B cell (primary cell): Measurements from ENCODE around the gene SPOCK1. TPM values are rescaled to one million over a fixed set of nuclear protein-coding genes. Genes with fewer than 3 reads are reported as not detected.

Source experiments
- ATAC-seq: fragments of 200-7000 bp; cut with Tn5 transposase; one replicate; pipeline ENCODE4 v1.10.0; 2021; ENCODE audit warnings: low read depth, mild to moderate bottlenecking, moderate number of reproducible peaks, moderate library complexity
- CTCF ChIA-PET: fragments of 350-600 bp; sonication (Branson Sonifier 250); formaldehyde crosslinking; loops from one replicate; lab custom pipeline; 2021; ENCODE audit warnings: antibody characterized with exemption, inconsistent platforms; lab: Charles Lee
- POLR2A ChIA-PET: fragments of 350-600 bp; sonication (Branson Sonifier 250); formaldehyde crosslinking; loops from one replicate; lab custom pipeline; 2021; ENCODE audit warnings: antibody characterized with exemption; lab: Charles Lee
- DNase-seq: peaks from one replicate; pipeline ENCODE4 v3.0.0; 2013
- H2AFZ ChIP-seq: 2 replicates; pipeline ENCODE4 v1.6.1; 2012; ENCODE audit warnings: mild to moderate bottlenecking, low read depth, low read length; ENCODE audit not compliant: insufficient read depth, poor library complexity, severe bottlenecking
- H3K27ac ChIP-seq, 2 donors: 1 replicate in 1 of 2; 2 replicates in 1 of 2; pipeline ENCODE4 v1.5.1; 2012 to 2013; ENCODE audit warnings: low read length in 2 of 2, mild to moderate bottlenecking in 2 of 2, moderate library complexity in 1 of 2
- H3K27me3 ChIP-seq, 4 experiments: fragments of 200-600 bp in 1 of 4; sonication (generic) in 1 of 4; replicated peaks in 1 of 4; 1 replicate in 2 of 4; 2 replicates in 2 of 4; pipeline versions ENCODE4 v1.6.1 to v1.7.0; 2013 to 2016; ENCODE audit warnings: low read length in 3 of 4, mild to moderate bottlenecking in 2 of 4, mixed read lengths in 1 of 4, moderate library complexity in 1 of 4; ENCODE audit not compliant: insufficient read depth in 4 of 4, control insufficient read depth in 3 of 4; ENCODE audit errors: control extremely low read depth in 1 of 4
- H3K36me3 ChIP-seq, 2 experiments: replicated peaks in 1 of 2; 1 replicate in 1 of 2; 2 replicates in 1 of 2; pipeline versions ENCODE4 v1.6.1 to v1.7.1; 2013; ENCODE audit warnings: low read length in 1 of 2; ENCODE audit not compliant: insufficient read depth in 2 of 2, control insufficient read depth in 1 of 2; ENCODE audit errors: control extremely low read depth in 1 of 2, extremely low read depth in 1 of 2
- H3K4me1 ChIP-seq, 2 donors: fragments of 200-600 bp in 1 of 2; sonication (generic) in 1 of 2; 1 replicate in 1 of 2; 2 replicates in 1 of 2; pipeline versions ENCODE4 v1.5.1 to v1.6.1; 2013 to 2017; ENCODE audit warnings: low read length in 2 of 2; ENCODE audit not compliant: control insufficient read depth in 2 of 2, insufficient read depth in 2 of 2
- H3K4me2 ChIP-seq: replicated peaks from 2 replicates; pipeline ENCODE3; 2012; ENCODE audit warnings: mild to moderate bottlenecking, low read depth, low read length; ENCODE audit not compliant: poor library complexity, severe bottlenecking
- H3K4me3 ChIP-seq, 5 experiments: fragments of 200-600 bp in 1 of 5; sonication (generic) in 1 of 5; 1 replicate in 3 of 5; 2 replicates in 2 of 5; pipeline versions ENCODE4 v1.5.1 to v1.7.0; 2011 to 2016; ENCODE audit warnings: low read length in 4 of 5, mild to moderate bottlenecking in 4 of 5, low read depth in 2 of 5, control low read depth in 1 of 5, moderate library complexity in 1 of 5; ENCODE audit not compliant: insufficient read depth in 1 of 5; ENCODE audit errors: control extremely low read depth in 1 of 5, extremely low read depth in 1 of 5
- H3K79me2 ChIP-seq: fragments of 200-600 bp; sonication (generic); one replicate; pipeline ENCODE4 v1.6.0; 2016; ENCODE audit warnings: low read length; ENCODE audit not compliant: control insufficient read depth, insufficient read depth
- H3K9ac ChIP-seq: fragments of 200-600 bp; sonication (generic); 2 replicates; pipeline ENCODE4 v1.6.1; 2017; ENCODE audit warnings: mild to moderate bottlenecking, low read length, moderate library complexity
- H3K9me3 ChIP-seq, 3 donors: one replicate each; pipeline versions ENCODE4 v1.6.1 to v1.7.1; 2013; ENCODE audit warnings: low read length in 2 of 3; ENCODE audit not compliant: control insufficient read depth in 2 of 3, insufficient read depth in 1 of 3; ENCODE audit errors: control extremely low read depth in 1 of 3
- H4K20me1 ChIP-seq: 2 replicates; pipeline ENCODE4 v1.6.0; 2012; ENCODE audit warnings: mild to moderate bottlenecking, low read length; ENCODE audit not compliant: insufficient read depth, control insufficient read depth, poor library complexity, severe bottlenecking
- H3K27ac Mint-ChIP-seq: one replicate; pipeline ENCODE4 v1.8.0; 2021; ENCODE audit warnings: mixed read lengths
- H3K27me3 Mint-ChIP-seq: one replicate; pipeline ENCODE4 v1.8.0; 2021; ENCODE audit warnings: mixed read lengths
- H3K4me1 Mint-ChIP-seq: one replicate; pipeline ENCODE4 v1.8.0; 2021; ENCODE audit warnings: mixed read lengths
- H3K4me3 Mint-ChIP-seq: one replicate; pipeline ENCODE4 v1.8.0; 2021; ENCODE audit warnings: mixed read lengths
- H3K9me3 Mint-ChIP-seq: one replicate; pipeline ENCODE4 v1.8.0; 2022; ENCODE audit warnings: mixed read lengths; ENCODE audit not compliant: insufficient read depth
- EZH2 ChIP-seq: IDR thresholded peaks from 2 replicates; pipeline ENCODE4 v1.6.1; 2012; ENCODE audit warnings: borderline replicate concordance, low read depth, mild to moderate bottlenecking, moderate library complexity, low read length; ENCODE audit not compliant: insufficient read depth, poor library complexity, severe bottlenecking
- WGBS: methylation state at CpG from one replicate; pipeline ENCODE4 v1.1.5; 2013; ENCODE audit warnings: missing lambda C conversion rate; ENCODE audit not compliant: insufficient coverage; 5-methylcytosine and 5-hydroxymethylcytosine counted together
- intact Hi-C: fragments of 100-400 bp; cut with micrococcal nuclease; formaldehyde crosslinking; loops from one replicate; pipeline ENCODE4 v1.10.0; 2022
- polyA plus RNA-seq: library from polyadenylated mRNA; depleted of rRNA; stranded (reverse); fragments of >200 nt; gene quantifications from 2 replicates; pipeline ENCODE4 v1.2.3, GENCODE V29; 2012
- total RNA-seq, 2 donors: library from RNA; stranded (reverse); fragments of 120-200 nt in 1 of 2; gene quantifications; 1 replicate in 1 of 2; 2 replicates in 1 of 2; pipeline versions ENCODE4 v1.2.3 to v1.2.4, GENCODE V29; 2013 to 2022
- TF ChIP-seq, protein P1 (sequence below): fragments of 200-600 bp; IDR thresholded peaks from one replicate; pipeline ENCODE4 v1.8.0; 2022; ENCODE audit warnings: antibody characterized with exemption, mild to moderate bottlenecking

Gene SPOCK1
- total and polyA plus RNA-seq, 2 donors (not counting 1 experiment from before 2014, with no cell fraction given) = not detected

DNA sequence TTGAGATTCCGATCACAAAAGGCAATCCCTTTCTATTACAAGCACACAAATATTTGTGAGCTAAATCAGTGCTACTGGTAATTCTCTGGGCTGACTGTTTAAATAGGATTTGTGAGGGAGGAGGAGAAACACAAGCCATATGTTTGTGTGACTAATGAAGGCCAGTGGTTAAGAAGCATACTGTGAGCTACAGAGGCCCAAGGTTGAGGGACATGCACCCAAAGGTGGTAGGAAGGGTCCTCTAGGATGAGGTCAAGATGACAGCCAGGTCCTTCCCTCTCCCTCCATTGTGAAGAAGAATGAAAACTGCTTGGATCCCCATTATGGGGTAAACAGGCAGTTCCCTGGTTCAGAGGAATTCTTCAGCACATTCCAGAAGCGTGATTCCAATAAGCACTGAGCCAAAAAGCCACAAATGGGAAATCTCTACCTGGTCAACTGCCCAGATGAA is 83.9 kb downstream of the SPOCK1 start:
- CTCF ChIA-PET = no interaction called here
- H3K27ac Mint-ChIP-seq = no peak overlapping the region

DNA sequence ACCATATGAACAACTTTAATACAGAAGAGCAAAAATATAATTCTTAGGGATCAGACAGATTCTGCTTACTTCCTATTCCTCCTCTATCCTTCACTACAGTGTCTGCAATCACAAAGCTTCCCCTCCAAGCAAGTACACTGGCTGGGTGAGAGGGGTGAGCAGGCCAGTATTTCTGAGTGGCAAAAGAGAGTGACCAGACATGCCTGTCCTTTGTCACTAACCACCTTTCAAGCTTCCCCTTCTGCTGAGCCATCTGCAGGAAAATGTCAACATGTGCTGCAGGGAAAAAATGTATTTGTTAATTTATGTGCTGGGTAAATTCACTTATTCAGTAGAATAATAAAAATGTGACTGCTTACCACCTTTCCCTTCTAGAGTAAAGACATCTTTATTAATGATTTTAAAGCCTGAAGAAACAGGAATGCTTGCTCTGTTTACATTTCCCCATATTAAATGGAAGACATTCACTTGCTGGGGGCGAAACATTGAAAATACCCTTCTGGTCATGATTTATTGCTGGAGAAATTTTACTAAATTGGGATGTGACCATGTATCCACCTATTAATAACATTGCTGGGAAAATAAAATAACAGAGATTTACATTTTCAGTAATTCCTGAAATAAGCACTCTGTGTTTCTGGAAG is 84.9 kb downstream of the SPOCK1 start:
- Histone ChIP-seq H3K9me3 (no peaks in the 10 kb centered on the region), H3K4me3 (no peak overlapping the region), H2AFZ (no peak overlapping the region), H3K9ac (no peak overlapping the region), H3K27me3 (no peaks in the 10 kb centered on the region), H3K36me3 (no peaks in the 10 kb centered on the region), H3K27ac (no peak overlapping the region), H3K4me2 (no peak overlapping the region), H3K4me1 (no peaks in the 10 kb centered on the region), H4K20me1 (no peaks in the 10 kb centered on the region), H3K79me2 (no peaks in the 10 kb centered on the region)
- Mint-ChIP-seq H3K9me3 (peaks cover 9% of the 10 kb centered on the region), H3K4me1 (no peaks in the 10 kb centered on the region), H3K27ac (no peak overlapping the region), H3K27me3 (no peaks in the 10 kb centered on the region), H3K4me3 (no peak overlapping the region)
- TF ChIP-seq, protein P1, sequence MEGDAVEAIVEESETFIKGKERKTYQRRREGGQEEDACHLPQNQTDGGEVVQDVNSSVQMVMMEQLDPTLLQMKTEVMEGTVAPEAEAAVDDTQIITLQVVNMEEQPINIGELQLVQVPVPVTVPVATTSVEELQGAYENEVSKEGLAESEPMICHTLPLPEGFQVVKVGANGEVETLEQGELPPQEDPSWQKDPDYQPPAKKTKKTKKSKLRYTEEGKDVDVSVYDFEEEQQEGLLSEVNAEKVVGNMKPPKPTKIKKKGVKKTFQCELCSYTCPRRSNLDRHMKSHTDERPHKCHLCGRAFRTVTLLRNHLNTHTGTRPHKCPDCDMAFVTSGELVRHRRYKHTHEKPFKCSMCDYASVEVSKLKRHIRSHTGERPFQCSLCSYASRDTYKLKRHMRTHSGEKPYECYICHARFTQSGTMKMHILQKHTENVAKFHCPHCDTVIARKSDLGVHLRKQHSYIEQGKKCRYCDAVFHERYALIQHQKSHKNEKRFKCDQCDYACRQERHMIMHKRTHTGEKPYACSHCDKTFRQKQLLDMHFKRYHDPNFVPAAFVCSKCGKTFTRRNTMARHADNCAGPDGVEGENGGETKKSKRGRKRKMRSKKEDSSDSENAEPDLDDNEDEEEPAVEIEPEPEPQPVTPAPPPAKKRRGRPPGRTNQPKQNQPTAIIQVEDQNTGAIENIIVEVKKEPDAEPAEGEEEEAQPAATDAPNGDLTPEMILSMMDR = no peak
- TF ChIP-seq EZH2 = no peak
- ChIA-PET POLR2A (no interaction called here), CTCF (no interaction called here)
- intact Hi-C loops = no loop called here
- DNase-seq (no peak), ATAC-seq (no peak)
- no CpG with 5 or more reads among the region's 1 CpG for WGBS

More for the DNA sequence above, 83.9 kb downstream of the SPOCK1 start:
- Mint-ChIP-seq H3K9me3 (peaks cover 9% of the 10 kb centered on the region), H3K4me3 (no peak overlapping the region), H3K4me1 (no peaks in the 10 kb centered on the region), H3K27me3 (no peaks in the 10 kb centered on the region)
- no peak for DNase-seq
- POLR2A ChIA-PET = no interaction called here
- H3K4me2 ChIP-seq = no peak overlapping the region
- no peaks in the 10 kb centered on the region for H4K20me1 ChIP-seq
- no peak for ATAC-seq
- H2AFZ ChIP-seq = no peak overlapping the region
- H3K27ac ChIP-seq = no peak overlapping the region
- H3K4me3 ChIP-seq = no peak overlapping the region
- no peaks in the 10 kb centered on the region for H3K4me1 ChIP-seq
- 60% methylated on average over 1 of the region's 2 CpGs for WGBS
- H3K79me2 ChIP-seq = no peaks in the 10 kb centered on the region
- H3K36me3 ChIP-seq = no peaks in the 10 kb centered on the region
- TF ChIP-seq, protein P1 = no peak
- TF ChIP-seq EZH2 = no peak
- intact Hi-C loops = no loop called here
- no peaks in the 10 kb centered on the region for H3K27me3 ChIP-seq
- no peak overlapping the region for H3K9ac ChIP-seq
- H3K9me3 ChIP-seq = no peaks in the 10 kb centered on the region
